Neutrophil (primary cell): Measurements from ENCODE around the gene NUP98.
A peak's percentile ranks its signal among the peaks of the same experiment; 100 is the strongest.

Source experiments
- H3K27ac ChIP-seq: fragments of 200-600 bp; sonication (generic); 2 replicates; pipeline ENCODE4 v1.5.1; 2016; ENCODE audit warnings: mild to moderate bottlenecking, moderate library complexity
- H3K27me3 ChIP-seq: fragments of 200-600 bp; sonication (generic); 2 replicates; pipeline ENCODE4 v1.6.0; 2016; ENCODE audit warnings: mild to moderate bottlenecking
- H3K36me3 ChIP-seq: fragments of 200-600 bp; sonication (generic); 2 replicates; pipeline ENCODE4 v1.5.1; 2017
- H3K4me1 ChIP-seq, 2 experiments: fragments of 200-600 bp in 1 of 2; sonication (generic) in 1 of 2; 1 replicate in 1 of 2; 2 replicates in 1 of 2; pipeline versions ENCODE4 v1.5.1 to v1.6.1; 2013 to 2016; ENCODE audit warnings: low read depth in 1 of 2, low read length in 1 of 2, mild to moderate bottlenecking in 1 of 2, moderate library complexity in 1 of 2; ENCODE audit not compliant: control insufficient read depth in 1 of 2, insufficient read depth in 1 of 2
- H3K4me3 ChIP-seq, 2 experiments: fragments of 200-600 bp in 1 of 2; sonication (generic) in 1 of 2; 1 replicate in 1 of 2; 2 replicates in 1 of 2; pipeline ENCODE4 v1.5.1; 2013 to 2016; ENCODE audit warnings: low read depth in 1 of 2, low read length in 1 of 2, mild to moderate bottlenecking in 1 of 2, moderate library complexity in 1 of 2
- H3K9me3 ChIP-seq: fragments of 200-600 bp; sonication (generic); 2 replicates; pipeline ENCODE4 v1.5.1; 2016
- TF ChIP-seq, protein P1 (sequence below): fragments of 200-600 bp; sonication (generic); IDR thresholded peaks from 2 replicates; pipeline ENCODE4 v1.5.1; 2016; ENCODE audit warnings: antibody characterized with exemption

The NUP98 gene

DNA sequence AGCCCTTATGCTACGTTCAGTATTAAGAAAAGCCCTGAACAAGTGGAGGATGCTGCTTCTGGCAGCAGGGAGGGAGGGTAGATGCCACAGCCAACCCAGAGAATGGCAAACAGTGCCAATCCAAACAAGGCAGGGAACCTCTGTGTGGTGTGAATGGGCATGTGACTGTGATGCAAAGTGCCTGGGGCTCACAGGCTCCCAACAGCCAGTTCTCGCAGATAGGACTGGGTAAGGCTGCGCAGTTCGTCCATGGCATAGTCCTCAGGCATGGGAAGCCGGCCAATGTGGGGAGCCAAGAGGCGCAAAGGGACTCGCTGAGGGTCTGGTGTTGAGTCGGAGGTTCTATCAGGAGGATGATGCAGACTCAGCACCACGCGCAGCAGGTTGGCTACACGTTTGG, 121.4 kb downstream of the NUP98 start:
- no peaks in the 10 kb centered on the region for H3K9me3 ChIP-seq
- peaks cover 98% of the 10 kb centered on the region for H3K36me3 ChIP-seq
- H3K27ac ChIP-seq = no peak overlapping the region
- no peaks in the 10 kb centered on the region for H3K27me3 ChIP-seq
- no peak overlapping the region for H3K4me3 ChIP-seq
- TF ChIP-seq, protein P1, sequence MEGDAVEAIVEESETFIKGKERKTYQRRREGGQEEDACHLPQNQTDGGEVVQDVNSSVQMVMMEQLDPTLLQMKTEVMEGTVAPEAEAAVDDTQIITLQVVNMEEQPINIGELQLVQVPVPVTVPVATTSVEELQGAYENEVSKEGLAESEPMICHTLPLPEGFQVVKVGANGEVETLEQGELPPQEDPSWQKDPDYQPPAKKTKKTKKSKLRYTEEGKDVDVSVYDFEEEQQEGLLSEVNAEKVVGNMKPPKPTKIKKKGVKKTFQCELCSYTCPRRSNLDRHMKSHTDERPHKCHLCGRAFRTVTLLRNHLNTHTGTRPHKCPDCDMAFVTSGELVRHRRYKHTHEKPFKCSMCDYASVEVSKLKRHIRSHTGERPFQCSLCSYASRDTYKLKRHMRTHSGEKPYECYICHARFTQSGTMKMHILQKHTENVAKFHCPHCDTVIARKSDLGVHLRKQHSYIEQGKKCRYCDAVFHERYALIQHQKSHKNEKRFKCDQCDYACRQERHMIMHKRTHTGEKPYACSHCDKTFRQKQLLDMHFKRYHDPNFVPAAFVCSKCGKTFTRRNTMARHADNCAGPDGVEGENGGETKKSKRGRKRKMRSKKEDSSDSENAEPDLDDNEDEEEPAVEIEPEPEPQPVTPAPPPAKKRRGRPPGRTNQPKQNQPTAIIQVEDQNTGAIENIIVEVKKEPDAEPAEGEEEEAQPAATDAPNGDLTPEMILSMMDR = no peak
- no peaks in the 10 kb centered on the region for H3K4me1 ChIP-seq

DNA sequence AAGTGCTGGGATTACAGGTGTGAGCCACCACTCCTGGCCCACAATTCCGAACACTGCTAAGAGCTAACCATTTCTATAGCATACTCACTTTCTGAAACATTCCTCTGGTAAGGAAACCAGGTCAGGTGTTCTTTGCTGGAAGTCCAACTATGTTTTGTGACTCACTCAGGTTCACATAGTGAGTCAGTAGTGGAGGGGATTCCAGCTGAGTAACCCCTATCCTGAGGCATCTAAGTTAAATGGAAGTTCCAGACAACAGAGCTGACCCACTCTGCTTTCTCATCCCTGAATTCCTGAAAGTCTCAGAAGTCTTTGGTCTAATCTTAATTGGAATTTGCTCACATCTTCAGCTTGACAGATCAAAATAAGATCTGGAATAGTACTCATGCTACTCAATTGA, 123.2 kb downstream of the NUP98 start:
- H3K27me3 ChIP-seq = no peaks in the 10 kb centered on the region
- peaks cover 97% of the 10 kb centered on the region for H3K36me3 ChIP-seq
- H3K4me1 ChIP-seq = no peaks in the 10 kb centered on the region
- TF ChIP-seq, protein P1 = no peak
- no peak overlapping the region for H3K4me3 ChIP-seq
- no peak overlapping the region for H3K27ac ChIP-seq
- no peaks in the 10 kb centered on the region for H3K9me3 ChIP-seq

DNA sequence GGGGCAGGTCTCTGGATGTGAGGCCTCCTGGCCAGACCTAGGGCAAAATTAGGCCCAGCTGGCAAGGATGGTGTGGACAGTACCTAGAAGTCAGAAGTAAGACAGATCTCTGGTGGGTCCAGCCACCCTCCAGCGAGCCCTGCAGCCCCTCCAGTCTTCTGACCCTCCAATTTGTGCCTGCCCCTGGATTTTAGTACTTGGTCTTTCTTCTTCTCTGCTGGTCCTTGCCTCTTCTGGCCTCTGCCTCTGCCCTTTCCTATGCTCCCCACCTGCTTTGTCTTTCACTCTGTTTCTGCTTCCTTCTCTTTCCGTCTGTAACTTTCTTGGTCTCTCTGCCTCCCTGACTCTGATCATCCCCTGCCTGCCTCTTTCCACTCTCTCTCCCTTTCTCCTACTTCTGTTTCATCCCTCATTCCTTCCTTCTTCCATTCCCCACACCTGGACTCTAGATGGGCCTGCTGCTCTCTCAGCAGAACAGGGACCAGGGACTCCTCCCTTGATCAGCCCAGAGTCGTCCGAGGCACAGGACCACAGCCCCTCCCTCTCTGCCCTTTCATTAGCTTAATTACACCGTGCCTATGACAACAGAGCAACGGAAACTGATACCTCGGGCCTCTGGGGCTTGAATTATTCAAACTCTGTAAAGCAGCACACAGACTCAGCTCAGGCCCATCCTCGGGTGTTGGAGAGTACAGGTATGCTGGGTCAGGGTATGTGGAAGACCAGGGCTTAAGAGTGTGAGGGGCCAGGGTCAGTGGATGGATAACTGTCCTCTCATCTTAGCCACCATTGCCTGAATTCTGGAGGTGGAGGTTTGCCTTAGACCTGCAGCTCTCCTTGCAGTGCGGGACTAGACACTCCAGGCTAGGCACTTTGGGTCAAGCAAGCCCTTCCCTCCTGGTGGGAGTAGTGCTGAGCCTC, 125.8 kb downstream of the NUP98 start, which contains the start of gene CHRNA10:
Gene CHRNA10, minus strand, starts transcription at position 51 of the 921 bp plus-strand sequence. CDS start 72 bp downstream, outside the sequence.
- TF ChIP-seq, protein P1 = no peak
- peaks cover 97% of the 10 kb centered on the region for H3K36me3 ChIP-seq
- H3K4me1 ChIP-seq = no peaks in the 10 kb centered on the region
- no peak within 1 kb of the TSS for H3K27ac ChIP-seq
- H3K9me3 ChIP-seq = no peaks in the 10 kb centered on the region
- H3K4me3 ChIP-seq = no peak within 1 kb of the TSS
- no peaks in the 10 kb centered on the region for H3K27me3 ChIP-seq

DNA sequence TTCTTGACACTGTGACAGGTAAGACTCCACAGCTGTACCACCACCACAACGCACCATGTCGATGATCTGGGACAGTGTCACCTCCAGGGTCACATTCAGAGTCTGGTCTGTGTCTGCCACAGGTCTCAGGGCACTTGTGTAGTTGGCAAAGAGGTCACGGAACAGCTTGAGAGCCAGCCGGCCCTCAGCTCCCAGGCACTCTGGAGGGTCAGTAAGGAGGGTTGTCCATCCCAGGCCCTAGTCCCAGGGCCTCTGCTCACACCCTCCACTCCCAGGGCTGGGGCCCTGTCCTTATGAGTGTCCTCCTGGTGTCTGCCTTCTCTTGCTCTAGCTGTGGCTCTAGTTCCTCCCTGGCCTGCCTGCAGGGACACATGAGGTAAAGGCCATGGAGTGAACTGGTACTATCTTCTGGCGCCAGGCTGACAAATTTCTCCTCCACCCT, 127.6 kb downstream of the NUP98 start:
- peak overlapping the region; percentile 27 for H3K27ac ChIP-seq
- H3K4me3 ChIP-seq = no peak overlapping the region
- peaks cover 97% of the 10 kb centered on the region for H3K36me3 ChIP-seq
- H3K4me1 ChIP-seq = no peaks in the 10 kb centered on the region
- no peaks in the 10 kb centered on the region for H3K9me3 ChIP-seq
- no peaks in the 10 kb centered on the region for H3K27me3 ChIP-seq
- TF ChIP-seq, protein P1 = no peak

DNA sequence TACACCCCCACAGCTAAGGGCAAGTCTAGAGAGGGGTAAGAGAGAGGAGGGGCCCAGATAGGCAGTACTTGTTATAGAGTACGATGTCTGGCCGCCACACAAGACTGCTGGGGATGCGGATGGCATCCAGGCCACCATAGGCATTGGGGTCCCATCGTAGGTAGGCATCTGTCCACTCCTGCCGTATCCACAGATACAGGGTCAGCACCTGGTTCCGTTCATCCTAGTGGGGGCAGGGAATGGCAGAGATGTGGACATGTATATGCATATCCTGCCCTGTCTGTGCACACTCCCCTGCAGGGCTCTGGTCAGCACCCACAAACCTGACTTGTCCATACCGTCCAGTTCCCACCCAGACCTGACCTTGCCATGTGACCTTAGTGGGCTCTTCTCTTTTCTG, 128.2 kb downstream of the NUP98 start:
- peaks cover 97% of the 10 kb centered on the region for H3K36me3 ChIP-seq
- no peak overlapping the region for H3K27ac ChIP-seq
- no peak overlapping the region for H3K4me3 ChIP-seq
- no peaks in the 10 kb centered on the region for H3K9me3 ChIP-seq
- H3K27me3 ChIP-seq = no peaks in the 10 kb centered on the region
- no peaks in the 10 kb centered on the region for H3K4me1 ChIP-seq
- TF ChIP-seq, protein P1 = no peak
